CD4-positive, alpha-beta T cell treated with Interleukin-17A for 1 hour (primary cell): ENCODE results near the gene ZMYND8.
"Not testable (repeated sequence)": the region's sequence is repeated elsewhere in the genome, so short reads cannot be mapped to it uniquely, and the experiment has no call there.

ENCODE experiments used
- DNase-seq: peaks from one replicate; pipeline ENCODE4 v3.0.0-alpha.2; 2020

Gene ZMYND8

GRCh38 chr20:47370850-47371782 is 14.6 kb upstream of the ZMYND8 start:
- no peak for DNase-seq

- no peak for DNase-seq
Measured at GRCh38 chr20:47370214-47370613, 13.7 kb upstream of the ZMYND8 start.

- no peak for DNase-seq
Measured at GRCh38 chr20:47368301-47368700, 11.8 kb upstream of the ZMYND8 start.

GRCh38 chr20:47366301-47366700 is 9.8 kb upstream of the ZMYND8 start:
- not testable (repeated sequence) for DNase-seq

- DNase-seq = no peak
Measured at GRCh38 chr20:47365023-47365764, 8.7 kb upstream of the ZMYND8 start.

GRCh38 chr20:47362361-47363219 is 6.1 kb upstream of the ZMYND8 start:
- no peak for DNase-seq

GRCh38 chr20:47361057-47361915 is 4.8 kb upstream of the ZMYND8 start:
- no peak for DNase-seq

- DNase-seq = no peak
Measured at GRCh38 chr20:47360297-47361056, 4.0 kb upstream of the ZMYND8 start.

GRCh38 chr20:47359530-47360296 is 3.2 kb upstream of the ZMYND8 start:
- DNase-seq = no peak

GRCh38 chr20:47358672-47359529 is 2.4 kb upstream of the ZMYND8 start:
- DNase-seq = no peak

- no peak for DNase-seq
Measured at GRCh38 chr20:47358039-47358671, 1.7 kb upstream of the ZMYND8 start.

GRCh38 chr20:47357296-47358038 is 968 bp upstream of the ZMYND8 start:
- peak; percentile 70 for DNase-seq

- DNase-seq = no peak
Measured at GRCh38 chr20:47356220-47356525, 326 bp downstream of the ZMYND8 start.

GRCh38 chr20:47355489-47356219 is 845 bp downstream of the ZMYND8 start:
- DNase-seq = no peak

GRCh38 chr20:47354714-47355488 is 1.6 kb downstream of the ZMYND8 start:
- DNase-seq = no peak

- DNase-seq = no peak
Measured at GRCh38 chr20:47354464-47354713, 2.1 kb downstream of the ZMYND8 start.
